Esophagus squamous epithelium (tissue), 4 donors: ENCODE data around the gene MTREX.

ENCODE experiments used
- POLR2A ChIP-seq, 4 donors: fragments of 450-650 bp; IDR thresholded peaks; one replicate each; pipeline ENCODE4 v1.6.1; 2017; ENCODE audit warnings: antibody characterized with exemption in 4 of 4, mild to moderate bottlenecking in 4 of 4, moderate library complexity in 3 of 4
- TF ChIP-seq, protein P1 (sequence below), 6 experiments: fragments of 450-650 bp in 4 of 6; fragments of 200-600 bp in 2 of 6; sonication (generic) in 2 of 6; IDR thresholded peaks; one replicate each; pipeline ENCODE4 v1.5.1; 2016 to 2019; ENCODE audit warnings: antibody characterized with exemption in 6 of 6, mild to moderate bottlenecking in 4 of 6, moderate library complexity in 4 of 6

- TF ChIP-seq, protein P1, sequence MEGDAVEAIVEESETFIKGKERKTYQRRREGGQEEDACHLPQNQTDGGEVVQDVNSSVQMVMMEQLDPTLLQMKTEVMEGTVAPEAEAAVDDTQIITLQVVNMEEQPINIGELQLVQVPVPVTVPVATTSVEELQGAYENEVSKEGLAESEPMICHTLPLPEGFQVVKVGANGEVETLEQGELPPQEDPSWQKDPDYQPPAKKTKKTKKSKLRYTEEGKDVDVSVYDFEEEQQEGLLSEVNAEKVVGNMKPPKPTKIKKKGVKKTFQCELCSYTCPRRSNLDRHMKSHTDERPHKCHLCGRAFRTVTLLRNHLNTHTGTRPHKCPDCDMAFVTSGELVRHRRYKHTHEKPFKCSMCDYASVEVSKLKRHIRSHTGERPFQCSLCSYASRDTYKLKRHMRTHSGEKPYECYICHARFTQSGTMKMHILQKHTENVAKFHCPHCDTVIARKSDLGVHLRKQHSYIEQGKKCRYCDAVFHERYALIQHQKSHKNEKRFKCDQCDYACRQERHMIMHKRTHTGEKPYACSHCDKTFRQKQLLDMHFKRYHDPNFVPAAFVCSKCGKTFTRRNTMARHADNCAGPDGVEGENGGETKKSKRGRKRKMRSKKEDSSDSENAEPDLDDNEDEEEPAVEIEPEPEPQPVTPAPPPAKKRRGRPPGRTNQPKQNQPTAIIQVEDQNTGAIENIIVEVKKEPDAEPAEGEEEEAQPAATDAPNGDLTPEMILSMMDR (IDR thresholded peaks at IDR 0.05), result no peak
- TF ChIP-seq POLR2A (IDR thresholded peaks at IDR 0.05), result no peak
Measured at GRCh38 chr5:55364537-55365055, 56.8 kb downstream of the MTREX start.
